WTC11 (cell line): ENCODE results near the gene NR2E3. TPM values are rescaled to one million over a fixed set of nuclear protein-coding genes. Genes with fewer than 3 reads are reported as not detected.

Experiments
- ATAC-seq: fragments of 200-7000 bp; cut with Tn5 transposase; 2 replicates; pipeline ENCODE4 v1.10.0; 2021; ENCODE audit warnings: mild to moderate bottlenecking, moderate library complexity
- CTCF ChIA-PET: fragments of 300-600 bp; sonication (Branson Sonifier 250); formaldehyde crosslinking; loops from one replicate; lab custom pipeline; 2021; ENCODE audit warnings: antibody characterized with exemption; lab: Charles Lee
- POLR2A ChIA-PET: fragments of 350-600 bp; sonication (Branson Sonifier 250); formaldehyde crosslinking; loops from one replicate; lab custom pipeline; 2021; ENCODE audit warnings: antibody characterized with exemption; lab: Charles Lee
- DNase-seq: peaks from one replicate; pipeline ENCODE4 v3.0.0; 2021; ENCODE audit warnings: low spot score
- H3K27ac Mint-ChIP-seq: 2 replicates; pipeline ENCODE4 v1.8.0; 2021; ENCODE audit warnings: mixed read lengths
- H3K27me3 Mint-ChIP-seq: 2 replicates; pipeline ENCODE4 v1.8.0; 2021; ENCODE audit warnings: low read depth, mild to moderate bottlenecking, moderate library complexity, mixed read lengths
- H3K36me3 Mint-ChIP-seq: 2 replicates; pipeline ENCODE4 v1.8.0; 2021; ENCODE audit warnings: mixed read lengths
- H3K4me1 Mint-ChIP-seq: 2 replicates; pipeline ENCODE4 v1.8.0; 2022; ENCODE audit warnings: mixed read lengths
- H3K4me3 Mint-ChIP-seq: 2 replicates; pipeline ENCODE4 v1.8.0; 2021; ENCODE audit warnings: mild to moderate bottlenecking, moderate library complexity, mixed read lengths
- H3K9me3 Mint-ChIP-seq: 2 replicates; pipeline ENCODE4 v1.8.0; 2021; ENCODE audit warnings: mixed read lengths
- CREB1 ChIP-seq: sonication (generic); formaldehyde crosslinking; IDR thresholded peaks from 2 replicates; pipeline ENCODE4 v1.8.0; 2023; ENCODE audit warnings: mild to moderate bottlenecking, missing genetic modification reagents
- ETV6 ChIP-seq: sonication (generic); formaldehyde crosslinking; IDR thresholded peaks from 2 replicates; pipeline ENCODE4 v1.8.1; 2022; ENCODE audit warnings: mild to moderate bottlenecking, missing genetic modification reagents
- GABPB1 ChIP-seq: sonication (generic); formaldehyde crosslinking; IDR thresholded peaks from 2 replicates; pipeline ENCODE4 v1.8.1; 2023; ENCODE audit warnings: mild to moderate bottlenecking, missing genetic modification reagents
- GRHL2 ChIP-seq: fragments of 250-450 bp; sonication (Bioruptor Pico); IDR thresholded peaks from 2 replicates; pipeline ENCODE4 v1.8.0; 2022; ENCODE audit warnings: mild to moderate bottlenecking, moderate library complexity; ENCODE audit not compliant: insufficient replicate concordance, severe bottlenecking
- IRF2 ChIP-seq: sonication (generic); formaldehyde crosslinking; IDR thresholded peaks from 2 replicates; pipeline ENCODE4 v1.8.0; 2022; ENCODE audit warnings: low read depth, missing genetic modification reagents, borderline replicate concordance
- NFATC4 ChIP-seq: fragments of 250-450 bp; sonication (Bioruptor Pico); IDR thresholded peaks from 2 replicates; pipeline ENCODE4 v1.9.0; 2021; ENCODE audit warnings: mild to moderate bottlenecking
- NFYB ChIP-seq: sonication (generic); formaldehyde crosslinking; conservative IDR thresholded peaks from 2 replicates; pipeline ENCODE4 v1.8.0; 2022; ENCODE audit warnings: low read depth, missing genetic modification reagents
- NR1H2 ChIP-seq: sonication (generic); formaldehyde crosslinking; IDR thresholded peaks from 2 replicates; pipeline ENCODE4 v1.9.0; 2021; ENCODE audit warnings: mild to moderate bottlenecking, moderate library complexity, missing genetic modification reagents
- RELA ChIP-seq: sonication (generic); formaldehyde crosslinking; IDR thresholded peaks from 2 replicates; pipeline ENCODE4 v1.8.1; 2022; ENCODE audit warnings: missing genetic modification reagents, mild to moderate bottlenecking, borderline replicate concordance
- TEAD1 ChIP-seq: sonication (generic); formaldehyde crosslinking; IDR thresholded peaks from 2 replicates; pipeline ENCODE4 v1.8.0; 2022; ENCODE audit warnings: mild to moderate bottlenecking, missing genetic modification reagents
- TP53 ChIP-seq: sonication (generic); formaldehyde crosslinking; IDR thresholded peaks from 2 replicates; pipeline ENCODE4 v1.8.1; 2023; ENCODE audit warnings: mild to moderate bottlenecking, missing genetic modification reagents
- total RNA-seq: library from RNA; stranded (reverse); gene quantifications from 3 replicates; pipeline ENCODE4 v1.2.3, GENCODE V29; 2021
- TF ChIP-seq, protein P1 (sequence below): fragments of 250-450 bp; sonication (Bioruptor Pico); IDR thresholded peaks from 2 replicates; pipeline ENCODE4 v1.8.0; 2021; ENCODE audit warnings: mild to moderate bottlenecking
- TF ChIP-seq, protein P2 (sequence below): sonication (generic); formaldehyde crosslinking; IDR thresholded peaks from 2 replicates; pipeline ENCODE4 v1.8.1; 2022; ENCODE audit warnings: low read depth, missing genetic modification reagents, borderline replicate concordance
- TF ChIP-seq, protein P3 (sequence below): sonication (generic); formaldehyde crosslinking; IDR thresholded peaks from 2 replicates; pipeline ENCODE4 v1.8.0; 2023; ENCODE audit warnings: missing genetic modification reagents, mild to moderate bottlenecking, borderline replicate concordance
- TF ChIP-seq, protein P4 (sequence below): sonication (generic); formaldehyde crosslinking; IDR thresholded peaks from 2 replicates; pipeline ENCODE4 v1.8.1; 2023; ENCODE audit warnings: mild to moderate bottlenecking, missing genetic modification reagents, borderline replicate concordance
- TF ChIP-seq, protein P5 (sequence below): fragments of 250-450 bp; sonication (Bioruptor Pico); IDR thresholded peaks from 2 replicates; pipeline ENCODE4 v1.9.0; 2021; ENCODE audit warnings: mild to moderate bottlenecking
- TF ChIP-seq, protein P6 (sequence below): sonication (generic); formaldehyde crosslinking; IDR thresholded peaks from 2 replicates; pipeline ENCODE4 v1.8.1; 2022; ENCODE audit warnings: low read depth, mild to moderate bottlenecking, moderate library complexity, missing genetic modification reagents, borderline replicate concordance
- TF ChIP-seq, protein P7 (sequence below): fragments of 200-600 bp; IDR thresholded peaks from 2 replicates; pipeline ENCODE4 v1.8.0; 2022; ENCODE audit warnings: antibody characterized with exemption

Gene NR2E3
- total RNA-seq, 1 experiment from 2014 or later: 1.4 TPM

DNA sequence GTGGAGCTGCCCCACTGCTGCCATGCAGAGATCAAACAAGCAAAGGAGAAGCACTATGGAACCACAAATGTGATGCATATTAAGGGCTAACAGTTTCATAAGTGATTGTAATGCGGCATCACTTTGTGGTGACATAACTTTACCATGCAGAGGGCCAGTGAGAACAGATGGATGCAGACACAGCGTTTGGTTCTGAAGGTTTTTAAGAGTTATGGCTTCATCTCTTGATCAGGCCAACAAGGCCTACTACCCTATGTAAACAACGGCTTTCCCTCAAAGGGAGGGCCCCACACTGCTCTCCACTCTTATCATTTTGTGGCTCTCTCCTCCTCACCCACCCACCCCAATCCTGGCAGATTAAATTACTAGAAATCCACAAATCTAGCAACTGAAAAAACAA lies 13.4 kb downstream of the NR2E3 start:
- Mint-ChIP-seq H3K9me3 (peaks cover 27% of the 10 kb centered on the region), H3K4me3 (no peak overlapping the region), H3K4me1 (peaks cover 23% of the 10 kb centered on the region), H3K27me3 (no peaks in the 10 kb centered on the region), H3K27ac (no peak overlapping the region), H3K36me3 (peaks cover 28% of the 10 kb centered on the region)
- CTCF ChIA-PET: no interaction called here
- no peak for DNase-seq
- no peak for TF ChIP-seq IRF2 (CRISPR knock-in tag)
- TF ChIP-seq NR1H2 (CRISPR knock-in tag): no peak
- no peak for TF ChIP-seq NFYB
- TF ChIP-seq, protein P1, sequence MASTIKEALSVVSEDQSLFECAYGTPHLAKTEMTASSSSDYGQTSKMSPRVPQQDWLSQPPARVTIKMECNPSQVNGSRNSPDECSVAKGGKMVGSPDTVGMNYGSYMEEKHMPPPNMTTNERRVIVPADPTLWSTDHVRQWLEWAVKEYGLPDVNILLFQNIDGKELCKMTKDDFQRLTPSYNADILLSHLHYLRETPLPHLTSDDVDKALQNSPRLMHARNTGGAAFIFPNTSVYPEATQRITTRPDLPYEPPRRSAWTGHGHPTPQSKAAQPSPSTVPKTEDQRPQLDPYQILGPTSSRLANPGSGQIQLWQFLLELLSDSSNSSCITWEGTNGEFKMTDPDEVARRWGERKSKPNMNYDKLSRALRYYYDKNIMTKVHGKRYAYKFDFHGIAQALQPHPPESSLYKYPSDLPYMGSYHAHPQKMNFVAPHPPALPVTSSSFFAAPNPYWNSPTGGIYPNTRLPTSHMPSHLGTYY (CRISPR knock-in tag): no peak
- TF ChIP-seq, protein P2, sequence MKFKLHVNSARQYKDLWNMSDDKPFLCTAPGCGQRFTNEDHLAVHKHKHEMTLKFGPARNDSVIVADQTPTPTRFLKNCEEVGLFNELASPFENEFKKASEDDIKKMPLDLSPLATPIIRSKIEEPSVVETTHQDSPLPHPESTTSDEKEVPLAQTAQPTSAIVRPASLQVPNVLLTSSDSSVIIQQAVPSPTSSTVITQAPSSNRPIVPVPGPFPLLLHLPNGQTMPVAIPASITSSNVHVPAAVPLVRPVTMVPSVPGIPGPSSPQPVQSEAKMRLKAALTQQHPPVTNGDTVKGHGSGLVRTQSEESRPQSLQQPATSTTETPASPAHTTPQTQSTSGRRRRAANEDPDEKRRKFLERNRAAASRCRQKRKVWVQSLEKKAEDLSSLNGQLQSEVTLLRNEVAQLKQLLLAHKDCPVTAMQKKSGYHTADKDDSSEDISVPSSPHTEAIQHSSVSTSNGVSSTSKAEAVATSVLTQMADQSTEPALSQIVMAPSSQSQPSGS (CRISPR knock-in tag): no peak
- TF ChIP-seq GABPB1 (CRISPR knock-in tag): no peak
- no peak for TF ChIP-seq ETV6
- no peak for TF ChIP-seq GRHL2
- TF ChIP-seq TP53: no peak
- TF ChIP-seq, protein P3, sequence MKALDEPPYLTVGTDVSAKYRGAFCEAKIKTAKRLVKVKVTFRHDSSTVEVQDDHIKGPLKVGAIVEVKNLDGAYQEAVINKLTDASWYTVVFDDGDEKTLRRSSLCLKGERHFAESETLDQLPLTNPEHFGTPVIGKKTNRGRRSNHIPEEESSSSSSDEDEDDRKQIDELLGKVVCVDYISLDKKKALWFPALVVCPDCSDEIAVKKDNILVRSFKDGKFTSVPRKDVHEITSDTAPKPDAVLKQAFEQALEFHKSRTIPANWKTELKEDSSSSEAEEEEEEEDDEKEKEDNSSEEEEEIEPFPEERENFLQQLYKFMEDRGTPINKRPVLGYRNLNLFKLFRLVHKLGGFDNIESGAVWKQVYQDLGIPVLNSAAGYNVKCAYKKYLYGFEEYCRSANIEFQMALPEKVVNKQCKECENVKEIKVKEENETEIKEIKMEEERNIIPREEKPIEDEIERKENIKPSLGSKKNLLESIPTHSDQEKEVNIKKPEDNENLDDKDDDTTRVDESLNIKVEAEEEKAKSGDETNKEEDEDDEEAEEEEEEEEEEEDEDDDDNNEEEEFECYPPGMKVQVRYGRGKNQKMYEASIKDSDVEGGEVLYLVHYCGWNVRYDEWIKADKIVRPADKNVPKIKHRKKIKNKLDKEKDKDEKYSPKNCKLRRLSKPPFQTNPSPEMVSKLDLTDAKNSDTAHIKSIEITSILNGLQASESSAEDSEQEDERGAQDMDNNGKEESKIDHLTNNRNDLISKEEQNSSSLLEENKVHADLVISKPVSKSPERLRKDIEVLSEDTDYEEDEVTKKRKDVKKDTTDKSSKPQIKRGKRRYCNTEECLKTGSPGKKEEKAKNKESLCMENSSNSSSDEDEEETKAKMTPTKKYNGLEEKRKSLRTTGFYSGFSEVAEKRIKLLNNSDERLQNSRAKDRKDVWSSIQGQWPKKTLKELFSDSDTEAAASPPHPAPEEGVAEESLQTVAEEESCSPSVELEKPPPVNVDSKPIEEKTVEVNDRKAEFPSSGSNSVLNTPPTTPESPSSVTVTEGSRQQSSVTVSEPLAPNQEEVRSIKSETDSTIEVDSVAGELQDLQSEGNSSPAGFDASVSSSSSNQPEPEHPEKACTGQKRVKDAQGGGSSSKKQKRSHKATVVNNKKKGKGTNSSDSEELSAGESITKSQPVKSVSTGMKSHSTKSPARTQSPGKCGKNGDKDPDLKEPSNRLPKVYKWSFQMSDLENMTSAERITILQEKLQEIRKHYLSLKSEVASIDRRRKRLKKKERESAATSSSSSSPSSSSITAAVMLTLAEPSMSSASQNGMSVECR: no peak
- POLR2A ChIA-PET: no interaction called here
- no peak for ATAC-seq

DNA sequence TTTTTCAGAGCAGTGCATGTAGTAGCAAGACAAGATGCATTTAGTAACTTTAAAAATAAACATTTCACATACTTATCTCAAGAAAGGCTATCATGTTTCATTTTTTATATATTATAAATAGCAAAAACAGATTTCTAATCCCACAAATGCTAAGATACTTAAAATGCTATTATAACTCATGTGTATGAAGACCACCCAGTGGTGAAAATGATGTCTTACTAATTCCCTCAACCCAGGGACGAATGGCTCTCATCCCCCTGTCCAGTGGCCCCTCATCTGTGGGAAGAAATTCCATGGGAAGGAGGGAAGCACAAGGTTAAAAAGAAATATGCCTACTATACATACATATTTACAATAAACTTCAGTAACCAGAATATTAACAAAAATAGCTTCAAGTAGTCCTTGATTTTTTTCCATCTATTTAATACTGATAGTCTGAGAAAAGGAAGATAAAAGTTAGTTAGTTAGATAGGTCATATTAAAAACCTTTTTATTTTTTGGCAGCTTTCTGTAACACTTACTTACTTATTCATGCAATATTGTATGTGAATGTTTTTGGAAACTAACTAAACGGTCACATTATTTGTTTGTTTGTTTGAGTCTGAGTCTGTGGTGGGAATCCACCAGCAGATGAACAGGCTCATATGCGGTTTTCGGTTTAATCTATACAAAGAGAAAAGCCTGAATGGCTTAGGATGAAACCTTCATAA lies 14.8 kb downstream of the NR2E3 start:
- DNase-seq: no peak
- Mint-ChIP-seq H3K27ac (no peak overlapping the region), H3K27me3 (no peaks in the 10 kb centered on the region), H3K9me3 (peaks cover 25% of the 10 kb centered on the region), H3K4me3 (no peak overlapping the region), H3K36me3 (peaks cover 28% of the 10 kb centered on the region), H3K4me1 (peaks cover 23% of the 10 kb centered on the region)
- ATAC-seq: no peak
- CTCF ChIA-PET: interaction anchor here (1.9 kb wide), 1 partner anchor 12 kb away, joined by 6 read pairs; no protein-coding TSS in a partner anchor
- POLR2A ChIA-PET: no interaction called here
- TF ChIP-seq, protein P4, sequence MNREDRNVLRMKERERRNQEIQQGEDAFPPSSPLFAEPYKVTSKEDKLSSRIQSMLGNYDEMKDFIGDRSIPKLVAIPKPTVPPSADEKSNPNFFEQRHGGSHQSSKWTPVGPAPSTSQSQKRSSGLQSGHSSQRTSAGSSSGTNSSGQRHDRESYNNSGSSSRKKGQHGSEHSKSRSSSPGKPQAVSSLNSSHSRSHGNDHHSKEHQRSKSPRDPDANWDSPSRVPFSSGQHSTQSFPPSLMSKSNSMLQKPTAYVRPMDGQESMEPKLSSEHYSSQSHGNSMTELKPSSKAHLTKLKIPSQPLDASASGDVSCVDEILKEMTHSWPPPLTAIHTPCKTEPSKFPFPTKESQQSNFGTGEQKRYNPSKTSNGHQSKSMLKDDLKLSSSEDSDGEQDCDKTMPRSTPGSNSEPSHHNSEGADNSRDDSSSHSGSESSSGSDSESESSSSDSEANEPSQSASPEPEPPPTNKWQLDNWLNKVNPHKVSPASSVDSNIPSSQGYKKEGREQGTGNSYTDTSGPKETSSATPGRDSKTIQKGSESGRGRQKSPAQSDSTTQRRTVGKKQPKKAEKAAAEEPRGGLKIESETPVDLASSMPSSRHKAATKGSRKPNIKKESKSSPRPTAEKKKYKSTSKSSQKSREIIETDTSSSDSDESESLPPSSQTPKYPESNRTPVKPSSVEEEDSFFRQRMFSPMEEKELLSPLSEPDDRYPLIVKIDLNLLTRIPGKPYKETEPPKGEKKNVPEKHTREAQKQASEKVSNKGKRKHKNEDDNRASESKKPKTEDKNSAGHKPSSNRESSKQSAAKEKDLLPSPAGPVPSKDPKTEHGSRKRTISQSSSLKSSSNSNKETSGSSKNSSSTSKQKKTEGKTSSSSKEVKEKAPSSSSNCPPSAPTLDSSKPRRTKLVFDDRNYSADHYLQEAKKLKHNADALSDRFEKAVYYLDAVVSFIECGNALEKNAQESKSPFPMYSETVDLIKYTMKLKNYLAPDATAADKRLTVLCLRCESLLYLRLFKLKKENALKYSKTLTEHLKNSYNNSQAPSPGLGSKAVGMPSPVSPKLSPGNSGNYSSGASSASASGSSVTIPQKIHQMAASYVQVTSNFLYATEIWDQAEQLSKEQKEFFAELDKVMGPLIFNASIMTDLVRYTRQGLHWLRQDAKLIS (CRISPR knock-in tag): no peak
- no peak for TF ChIP-seq RELA
- no peak for TF ChIP-seq TEAD1 (CRISPR knock-in tag)
- TF ChIP-seq, protein P5, sequence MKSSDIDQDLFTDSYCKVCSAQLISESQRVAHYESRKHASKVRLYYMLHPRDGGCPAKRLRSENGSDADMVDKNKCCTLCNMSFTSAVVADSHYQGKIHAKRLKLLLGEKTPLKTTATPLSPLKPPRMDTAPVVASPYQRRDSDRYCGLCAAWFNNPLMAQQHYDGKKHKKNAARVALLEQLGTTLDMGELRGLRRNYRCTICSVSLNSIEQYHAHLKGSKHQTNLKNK: no peak
- no peak for TF ChIP-seq NFATC4 (CRISPR knock-in tag)
- no peak for TF ChIP-seq CREB1 (CRISPR knock-in tag)
- TF ChIP-seq, protein P6, sequence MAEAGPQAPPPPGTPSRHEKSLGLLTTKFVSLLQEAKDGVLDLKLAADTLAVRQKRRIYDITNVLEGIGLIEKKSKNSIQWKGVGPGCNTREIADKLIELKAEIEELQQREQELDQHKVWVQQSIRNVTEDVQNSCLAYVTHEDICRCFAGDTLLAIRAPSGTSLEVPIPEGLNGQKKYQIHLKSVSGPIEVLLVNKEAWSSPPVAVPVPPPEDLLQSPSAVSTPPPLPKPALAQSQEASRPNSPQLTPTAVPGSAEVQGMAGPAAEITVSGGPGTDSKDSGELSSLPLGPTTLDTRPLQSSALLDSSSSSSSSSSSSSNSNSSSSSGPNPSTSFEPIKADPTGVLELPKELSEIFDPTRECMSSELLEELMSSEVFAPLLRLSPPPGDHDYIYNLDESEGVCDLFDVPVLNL (CRISPR knock-in tag): no peak
- TF ChIP-seq, protein P1 (CRISPR knock-in tag): no peak
- TF ChIP-seq, protein P7, sequence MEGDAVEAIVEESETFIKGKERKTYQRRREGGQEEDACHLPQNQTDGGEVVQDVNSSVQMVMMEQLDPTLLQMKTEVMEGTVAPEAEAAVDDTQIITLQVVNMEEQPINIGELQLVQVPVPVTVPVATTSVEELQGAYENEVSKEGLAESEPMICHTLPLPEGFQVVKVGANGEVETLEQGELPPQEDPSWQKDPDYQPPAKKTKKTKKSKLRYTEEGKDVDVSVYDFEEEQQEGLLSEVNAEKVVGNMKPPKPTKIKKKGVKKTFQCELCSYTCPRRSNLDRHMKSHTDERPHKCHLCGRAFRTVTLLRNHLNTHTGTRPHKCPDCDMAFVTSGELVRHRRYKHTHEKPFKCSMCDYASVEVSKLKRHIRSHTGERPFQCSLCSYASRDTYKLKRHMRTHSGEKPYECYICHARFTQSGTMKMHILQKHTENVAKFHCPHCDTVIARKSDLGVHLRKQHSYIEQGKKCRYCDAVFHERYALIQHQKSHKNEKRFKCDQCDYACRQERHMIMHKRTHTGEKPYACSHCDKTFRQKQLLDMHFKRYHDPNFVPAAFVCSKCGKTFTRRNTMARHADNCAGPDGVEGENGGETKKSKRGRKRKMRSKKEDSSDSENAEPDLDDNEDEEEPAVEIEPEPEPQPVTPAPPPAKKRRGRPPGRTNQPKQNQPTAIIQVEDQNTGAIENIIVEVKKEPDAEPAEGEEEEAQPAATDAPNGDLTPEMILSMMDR: no peak
